ENCODE measurements around the gene DDX60.

Gene DDX60

GRCh38 chr4:168274871-168275270 is 43.7 kb downstream of the DDX60 start:
- DNase-seq (ENCODE audit: low spot score) = no peak
- in situ Hi-C loops (cut with MboI; ENCODE audit: low pct_unique_long_range_greater_than_20kb, low sequenced_read_pairs, unreplicated experiment) = no loop called here
- TF ChIP-seq, protein P1, sequence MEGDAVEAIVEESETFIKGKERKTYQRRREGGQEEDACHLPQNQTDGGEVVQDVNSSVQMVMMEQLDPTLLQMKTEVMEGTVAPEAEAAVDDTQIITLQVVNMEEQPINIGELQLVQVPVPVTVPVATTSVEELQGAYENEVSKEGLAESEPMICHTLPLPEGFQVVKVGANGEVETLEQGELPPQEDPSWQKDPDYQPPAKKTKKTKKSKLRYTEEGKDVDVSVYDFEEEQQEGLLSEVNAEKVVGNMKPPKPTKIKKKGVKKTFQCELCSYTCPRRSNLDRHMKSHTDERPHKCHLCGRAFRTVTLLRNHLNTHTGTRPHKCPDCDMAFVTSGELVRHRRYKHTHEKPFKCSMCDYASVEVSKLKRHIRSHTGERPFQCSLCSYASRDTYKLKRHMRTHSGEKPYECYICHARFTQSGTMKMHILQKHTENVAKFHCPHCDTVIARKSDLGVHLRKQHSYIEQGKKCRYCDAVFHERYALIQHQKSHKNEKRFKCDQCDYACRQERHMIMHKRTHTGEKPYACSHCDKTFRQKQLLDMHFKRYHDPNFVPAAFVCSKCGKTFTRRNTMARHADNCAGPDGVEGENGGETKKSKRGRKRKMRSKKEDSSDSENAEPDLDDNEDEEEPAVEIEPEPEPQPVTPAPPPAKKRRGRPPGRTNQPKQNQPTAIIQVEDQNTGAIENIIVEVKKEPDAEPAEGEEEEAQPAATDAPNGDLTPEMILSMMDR (IDR thresholded peaks at IDR 0.05; ENCODE audit: extremely low read depth, insufficient read depth, missing control alignments) = no peak

DNA sequence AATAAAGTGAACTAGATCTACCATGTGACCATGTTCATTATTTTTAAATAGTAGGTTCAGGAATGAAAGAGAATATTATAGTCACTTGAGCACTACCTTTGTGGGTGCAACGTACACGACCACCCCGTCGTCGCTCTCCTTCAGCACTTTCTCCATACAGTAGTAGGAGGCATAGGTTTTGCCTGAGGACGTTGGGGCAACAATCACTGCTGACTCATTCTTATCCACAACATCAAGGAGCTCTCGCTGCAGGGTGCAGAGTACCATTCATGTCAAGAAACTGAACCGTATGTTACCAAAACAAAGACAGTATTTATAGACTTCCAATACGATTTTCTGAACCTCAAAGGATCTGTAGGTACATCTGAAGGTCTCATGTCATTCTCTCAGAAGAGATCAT is 44.7 kb downstream of the DDX60 start:
- in situ Hi-C loops (cut with MboI; ENCODE audit: low pct_unique_long_range_greater_than_20kb, low sequenced_read_pairs, unreplicated experiment) = no loop called here
- TF ChIP-seq, protein P1 (IDR thresholded peaks at IDR 0.05; ENCODE audit: extremely low read depth, insufficient read depth, missing control alignments) = no peak
- no peak for DNase-seq (ENCODE audit: low spot score)

DNA sequence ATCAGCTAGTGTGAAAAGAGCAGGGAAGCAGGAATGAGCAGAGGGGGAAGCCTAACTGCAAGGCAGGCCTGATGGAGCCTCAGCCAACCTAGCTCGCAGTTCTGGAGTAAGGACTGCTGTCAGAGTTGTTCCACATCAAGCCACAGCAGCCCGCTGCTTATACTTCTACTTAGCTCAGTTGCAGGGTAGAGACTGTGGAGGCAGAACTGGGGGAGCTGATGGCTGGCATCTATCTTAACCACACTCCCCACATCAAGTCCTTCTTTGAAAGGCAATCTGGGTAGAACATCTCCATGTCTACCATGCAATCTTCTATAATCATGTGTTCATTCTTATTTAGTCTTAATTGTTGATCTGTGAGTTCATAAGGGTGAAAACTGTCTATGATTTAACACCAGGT is 46.1 kb downstream of the DDX60 start:
- DNase-seq (ENCODE audit: low spot score) = no peak
- in situ Hi-C loops (cut with MboI; ENCODE audit: low pct_unique_long_range_greater_than_20kb, low sequenced_read_pairs, unreplicated experiment) = no loop called here
- TF ChIP-seq, protein P1 (IDR thresholded peaks at IDR 0.05; ENCODE audit: extremely low read depth, insufficient read depth, missing control alignments) = no peak

DNA sequence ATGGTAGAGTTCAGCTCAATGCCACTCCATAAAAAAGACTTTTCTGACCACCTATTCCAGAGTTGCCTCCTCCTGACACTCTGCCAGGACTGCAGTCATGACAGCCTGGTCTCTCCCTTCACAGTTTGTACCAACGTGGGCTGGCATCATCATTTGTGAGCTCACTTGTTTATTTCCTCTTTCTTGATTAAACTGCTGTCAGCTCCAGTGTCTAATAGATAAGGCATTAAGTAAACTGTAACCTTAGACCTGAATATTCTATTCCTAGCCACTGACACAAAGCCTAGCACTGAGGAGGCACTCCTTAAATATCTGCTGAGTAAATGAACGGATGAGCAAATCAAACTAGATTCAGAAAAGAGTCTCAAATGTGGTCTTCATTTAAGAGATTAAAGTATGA is 48.7 kb downstream of the DDX60 start:
- no peak for DNase-seq (ENCODE audit: low spot score)
- in situ Hi-C loops (cut with MboI; ENCODE audit: low pct_unique_long_range_greater_than_20kb, low sequenced_read_pairs, unreplicated experiment) = no loop called here
- TF ChIP-seq, protein P1 (IDR thresholded peaks at IDR 0.05; ENCODE audit: extremely low read depth, insufficient read depth, missing control alignments) = no peak

GRCh38 chr4:168265327-168265726 is 53.2 kb downstream of the DDX60 start:
- TF ChIP-seq, protein P1 (IDR thresholded peaks at IDR 0.05; ENCODE audit: extremely low read depth, insufficient read depth, missing control alignments) = no peak
- in situ Hi-C loops (cut with MboI; ENCODE audit: low pct_unique_long_range_greater_than_20kb, low sequenced_read_pairs, unreplicated experiment) = no loop called here
- DNase-seq (ENCODE audit: low spot score) = no peak

GRCh38 chr4:168264903-168265302 is 53.6 kb downstream of the DDX60 start:
- TF ChIP-seq, protein P1 (IDR thresholded peaks at IDR 0.05; ENCODE audit: extremely low read depth, insufficient read depth, missing control alignments) = no peak
- DNase-seq (ENCODE audit: low spot score) = no peak
- in situ Hi-C loops (cut with MboI; ENCODE audit: low pct_unique_long_range_greater_than_20kb, low sequenced_read_pairs, unreplicated experiment) = no loop called here

DNA sequence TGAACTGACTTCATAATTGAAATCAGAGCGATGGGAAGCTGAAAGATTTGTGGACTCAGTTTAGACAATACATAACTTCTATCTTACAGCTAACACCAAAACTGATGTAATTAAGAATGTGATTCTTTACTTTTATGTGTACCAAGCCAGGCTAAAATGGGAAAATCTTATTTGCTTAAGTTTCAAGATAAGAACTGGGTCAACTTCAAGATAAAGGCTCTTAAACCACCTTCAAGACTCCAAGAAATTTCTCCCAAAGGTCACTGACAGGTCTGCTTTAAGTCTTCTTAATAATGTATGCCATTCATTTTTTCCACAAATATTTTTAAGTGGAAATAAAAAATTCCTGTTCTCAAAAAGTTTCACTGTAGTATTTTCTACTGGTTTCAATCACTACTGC is 55.5 kb downstream of the DDX60 start:
- TF ChIP-seq, protein P1 (IDR thresholded peaks at IDR 0.05; ENCODE audit: extremely low read depth, insufficient read depth, missing control alignments) = no peak
- in situ Hi-C loops (cut with MboI; ENCODE audit: low pct_unique_long_range_greater_than_20kb, low sequenced_read_pairs, unreplicated experiment) = no loop called here
- DNase-seq (ENCODE audit: low spot score) = no peak

Data from GM13977 (cell line).